ENCODE data around the gene IRX2.

Gene IRX2

DNA sequence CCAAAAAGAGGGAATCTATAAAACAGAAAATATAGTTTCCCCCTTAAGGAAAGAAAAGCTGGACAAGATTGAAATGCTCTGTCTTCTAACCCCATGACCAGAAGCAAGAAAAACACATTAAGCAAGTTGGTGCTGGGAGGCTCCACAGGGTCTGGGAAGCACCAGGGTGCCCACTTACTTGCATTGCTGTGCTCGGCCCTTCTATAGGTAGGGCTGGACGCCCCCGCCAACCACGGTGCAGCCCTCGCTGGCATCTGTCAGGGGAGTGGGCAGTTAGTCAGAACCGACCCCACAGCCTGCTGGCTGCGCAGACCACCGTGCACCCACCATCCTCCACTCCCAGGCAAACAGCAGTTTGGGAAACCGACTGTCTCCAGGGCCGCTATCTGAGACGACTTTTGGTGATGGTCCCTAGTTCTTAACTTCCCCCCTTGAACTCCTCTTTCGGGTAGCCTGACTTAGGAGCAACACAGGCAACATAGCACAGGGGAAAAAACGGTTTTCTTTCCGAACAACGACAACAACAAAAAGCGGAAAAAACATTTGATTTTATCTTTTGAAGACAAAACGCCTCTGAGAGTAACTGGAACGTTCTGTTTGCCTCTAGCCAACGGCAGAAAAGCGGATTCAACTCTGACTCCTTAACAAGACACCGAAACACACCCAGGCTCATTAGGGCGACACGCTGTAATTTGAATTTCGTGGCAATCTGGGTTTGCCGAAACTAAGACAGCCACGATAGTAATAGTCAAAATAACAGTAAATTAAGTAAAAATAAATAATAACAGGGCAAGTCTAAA is 3.9 kb downstream of the IRX2 start:
- Histone ChIP-seq H3K9ac (ENCODE audit: low read length) (no peak overlapping the region), H3K36me3 (replicated peaks; ENCODE audit: low read depth, low read length) (no peaks in the 10 kb centered on the region), H4K20me1 (ENCODE audit: insufficient read depth, low read length) (no peaks in the 10 kb centered on the region), H3K27me3 (ENCODE audit: low read depth, low read length) (no peaks in the 10 kb centered on the region), H3K9me3 (ENCODE audit: insufficient read depth, low read length) (no peaks in the 10 kb centered on the region), H3K27ac (ENCODE audit: low read length) (no peak overlapping the region), H3K4me1 (ENCODE audit: low read length) (no peaks in the 10 kb centered on the region), H3K79me2 (ENCODE audit: low read length) (no peaks in the 10 kb centered on the region), H2AFZ (ENCODE audit: low read depth, low read length) (no peak overlapping the region), H3K4me3 (ENCODE audit: low read length) (no peak overlapping the region), H3K4me2 (ENCODE audit: low read length) (no peak overlapping the region)
- TF ChIP-seq, protein P1, sequence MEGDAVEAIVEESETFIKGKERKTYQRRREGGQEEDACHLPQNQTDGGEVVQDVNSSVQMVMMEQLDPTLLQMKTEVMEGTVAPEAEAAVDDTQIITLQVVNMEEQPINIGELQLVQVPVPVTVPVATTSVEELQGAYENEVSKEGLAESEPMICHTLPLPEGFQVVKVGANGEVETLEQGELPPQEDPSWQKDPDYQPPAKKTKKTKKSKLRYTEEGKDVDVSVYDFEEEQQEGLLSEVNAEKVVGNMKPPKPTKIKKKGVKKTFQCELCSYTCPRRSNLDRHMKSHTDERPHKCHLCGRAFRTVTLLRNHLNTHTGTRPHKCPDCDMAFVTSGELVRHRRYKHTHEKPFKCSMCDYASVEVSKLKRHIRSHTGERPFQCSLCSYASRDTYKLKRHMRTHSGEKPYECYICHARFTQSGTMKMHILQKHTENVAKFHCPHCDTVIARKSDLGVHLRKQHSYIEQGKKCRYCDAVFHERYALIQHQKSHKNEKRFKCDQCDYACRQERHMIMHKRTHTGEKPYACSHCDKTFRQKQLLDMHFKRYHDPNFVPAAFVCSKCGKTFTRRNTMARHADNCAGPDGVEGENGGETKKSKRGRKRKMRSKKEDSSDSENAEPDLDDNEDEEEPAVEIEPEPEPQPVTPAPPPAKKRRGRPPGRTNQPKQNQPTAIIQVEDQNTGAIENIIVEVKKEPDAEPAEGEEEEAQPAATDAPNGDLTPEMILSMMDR (IDR thresholded peaks at IDR 0.05; ENCODE audit: low read depth, low read length) = no peak
- no peak for TF ChIP-seq EZH2phosphoT487 (IDR thresholded peaks at IDR 0.05; ENCODE audit: low read depth)

DNA sequence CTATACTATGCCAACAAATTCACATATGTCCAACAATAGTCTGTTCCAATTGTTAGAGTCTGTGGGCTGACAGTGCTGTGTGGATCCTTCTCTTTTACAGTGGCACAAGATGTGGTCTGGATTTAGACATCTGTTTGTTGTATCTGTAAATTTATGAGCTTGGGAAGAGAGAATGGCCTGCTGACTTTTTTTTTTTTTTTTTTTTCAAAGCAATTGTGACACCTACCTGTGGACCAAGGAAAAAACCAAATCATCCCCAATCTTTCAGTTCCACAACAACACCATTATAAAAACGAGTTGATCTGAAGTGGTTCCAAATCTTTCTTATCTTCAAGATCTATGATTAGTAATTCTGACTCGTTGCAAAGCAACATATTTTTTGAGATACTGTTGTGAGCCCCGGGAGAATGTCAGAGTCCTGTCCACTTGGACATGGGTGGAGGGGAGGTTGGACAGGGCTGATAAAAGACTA is 4.9 kb downstream of the IRX2 start:
- no peaks in the 10 kb centered on the region for H3K4me1 ChIP-seq (ENCODE audit: low read length)
- no peak overlapping the region for H3K27ac ChIP-seq (ENCODE audit: low read length)
- H3K4me2 ChIP-seq (ENCODE audit: low read length) = no peak overlapping the region
- H3K4me3 ChIP-seq (ENCODE audit: low read length) = no peak overlapping the region
- H3K27me3 ChIP-seq (ENCODE audit: low read depth, low read length) = no peaks in the 10 kb centered on the region
- no peak overlapping the region for H2AFZ ChIP-seq (ENCODE audit: low read depth, low read length)
- no peaks in the 10 kb centered on the region for H3K79me2 ChIP-seq (ENCODE audit: low read length)
- H3K9me3 ChIP-seq (ENCODE audit: insufficient read depth, low read length) = no peaks in the 10 kb centered on the region
- no peaks in the 10 kb centered on the region for H3K36me3 ChIP-seq (replicated peaks; ENCODE audit: low read depth, low read length)
- H4K20me1 ChIP-seq (ENCODE audit: insufficient read depth, low read length) = no peaks in the 10 kb centered on the region
- TF ChIP-seq, protein P1 (IDR thresholded peaks at IDR 0.05; ENCODE audit: low read depth, low read length) = no peak
- no peak for TF ChIP-seq EZH2phosphoT487 (IDR thresholded peaks at IDR 0.05; ENCODE audit: low read depth)
- no peak overlapping the region for H3K9ac ChIP-seq (ENCODE audit: low read length)

DNA sequence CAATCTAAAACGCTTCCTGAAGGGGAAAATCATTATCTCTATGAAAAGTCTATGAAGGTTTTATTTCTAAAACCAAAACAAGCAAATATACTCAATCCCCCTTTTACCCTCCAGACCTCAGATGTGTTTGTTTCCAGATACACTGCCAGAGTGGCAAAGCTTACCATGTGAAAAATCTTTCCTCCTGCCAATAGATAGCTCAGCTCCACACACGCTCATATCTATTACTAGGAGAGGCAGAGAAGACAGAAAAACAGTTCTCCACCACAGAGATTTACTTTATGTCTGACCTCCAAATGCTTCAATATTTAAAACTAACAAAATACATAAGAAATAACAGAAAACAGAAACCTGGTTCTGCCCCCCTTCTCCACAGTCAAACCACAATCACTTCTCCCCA is 7.0 kb downstream of the IRX2 start:
- no peaks in the 10 kb centered on the region for H3K4me1 ChIP-seq (ENCODE audit: low read length)

More for the DNA sequence above, 7.0 kb downstream of the IRX2 start:
- Histone ChIP-seq H2AFZ (ENCODE audit: low read depth, low read length) (no peak overlapping the region), H3K9me3 (ENCODE audit: insufficient read depth, low read length) (no peaks in the 10 kb centered on the region), H3K4me3 (ENCODE audit: low read length) (no peak overlapping the region), H3K79me2 (ENCODE audit: low read length) (no peaks in the 10 kb centered on the region), H4K20me1 (ENCODE audit: insufficient read depth, low read length) (no peaks in the 10 kb centered on the region), H3K27ac (ENCODE audit: low read length) (no peak overlapping the region), H3K36me3 (replicated peaks; ENCODE audit: low read depth, low read length) (no peaks in the 10 kb centered on the region), H3K4me2 (ENCODE audit: low read length) (no peak overlapping the region), H3K9ac (ENCODE audit: low read length) (no peak overlapping the region), H3K27me3 (ENCODE audit: low read depth, low read length) (no peaks in the 10 kb centered on the region)
- no peak for TF ChIP-seq EZH2phosphoT487 (IDR thresholded peaks at IDR 0.05; ENCODE audit: low read depth)
- TF ChIP-seq, protein P1 (IDR thresholded peaks at IDR 0.05; ENCODE audit: low read depth, low read length) = no peak

Measured in OCI-LY3 (cell line).